Embryonic facial prominence (tissue), 1 donor: ENCODE measurements around the gene LRP10.
"Not testable (repeated sequence)": the region's sequence is repeated elsewhere in the genome, so short reads cannot be mapped to it uniquely, and the experiment has no call there.

Experiments used
- DNase-seq: peaks from one replicate; pipeline ENCODE4 v3.0.0-alpha.2; 2016; ENCODE audit errors: extremely low spot score

Gene LRP10

DNA sequence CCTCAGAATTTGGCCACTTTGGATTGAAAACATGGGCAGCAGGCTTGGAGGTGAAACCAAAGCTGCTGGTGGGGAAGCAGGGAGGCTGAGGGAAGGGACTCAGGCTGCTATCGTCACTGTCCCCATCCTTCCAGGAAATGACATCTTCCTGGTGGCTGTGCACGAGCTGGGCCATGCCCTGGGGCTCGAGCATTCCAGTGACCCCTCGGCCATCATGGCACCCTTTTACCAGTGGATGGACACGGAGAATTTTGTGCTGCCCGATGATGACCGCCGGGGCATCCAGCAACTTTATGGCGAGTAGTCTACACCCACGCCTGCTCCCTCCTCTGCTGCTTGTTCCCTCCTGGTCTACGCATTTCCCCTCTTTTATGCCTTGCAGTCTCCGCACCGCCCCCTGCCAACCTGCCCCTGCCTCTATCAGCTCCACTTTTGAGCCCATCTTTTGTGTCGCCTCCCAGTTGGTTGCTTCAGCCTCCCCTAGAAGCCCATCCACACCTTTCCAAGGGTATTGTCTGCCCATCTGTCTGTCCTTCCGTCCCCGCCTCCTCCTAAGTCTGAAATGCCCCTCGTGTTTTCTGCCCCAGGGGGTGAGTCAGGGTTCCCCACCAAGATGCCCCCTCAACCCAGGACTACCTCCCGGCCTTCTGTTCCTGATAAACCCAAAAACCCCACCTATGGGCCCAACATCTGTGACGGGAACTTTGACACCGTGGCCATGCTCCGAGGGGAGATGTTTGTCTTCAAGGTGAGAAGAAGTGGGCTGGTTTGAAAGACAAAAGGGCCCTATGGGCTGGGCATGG, 28.2 kb upstream of the LRP10 start:
- no peak for DNase-seq

DNA sequence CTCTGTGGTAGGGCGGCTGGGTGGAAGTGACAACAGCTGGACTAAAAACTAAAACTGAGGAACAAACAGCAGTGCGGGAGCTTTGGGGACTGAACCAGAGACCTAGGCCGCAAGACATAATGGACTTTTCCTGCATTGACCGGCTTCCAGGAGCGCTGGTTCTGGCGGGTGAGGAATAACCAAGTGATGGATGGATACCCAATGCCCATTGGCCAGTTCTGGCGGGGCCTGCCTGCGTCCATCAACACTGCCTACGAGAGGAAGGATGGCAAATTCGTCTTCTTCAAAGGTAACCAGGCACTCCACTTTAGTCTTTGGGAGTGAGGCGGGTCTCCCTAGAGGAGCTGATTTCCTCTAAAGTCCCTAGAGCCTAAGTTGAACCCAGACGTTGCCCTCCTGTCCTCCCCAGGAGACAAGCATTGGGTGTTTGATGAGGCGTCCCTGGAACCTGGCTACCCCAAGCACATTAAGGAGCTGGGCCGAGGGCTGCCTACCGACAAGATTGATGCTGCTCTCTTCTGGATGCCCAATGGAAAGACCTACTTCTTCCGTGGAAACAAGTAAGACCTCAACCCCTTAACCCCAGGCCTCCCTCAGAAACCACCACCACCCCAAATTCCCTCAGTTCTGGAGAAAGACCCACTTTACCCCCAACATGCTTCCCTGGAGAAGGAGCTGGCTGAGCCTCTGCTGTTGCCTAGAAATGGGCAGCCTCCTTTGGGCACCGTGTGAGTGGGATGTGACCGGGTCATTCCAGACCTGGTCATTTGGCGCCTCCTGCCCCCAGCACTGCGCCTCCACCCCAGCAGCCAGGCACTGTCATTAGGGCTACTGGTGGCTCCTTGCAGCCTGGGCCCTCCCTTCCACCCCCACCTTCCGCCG, 27.1 kb upstream of the LRP10 start:
- no peak for DNase-seq

DNA sequence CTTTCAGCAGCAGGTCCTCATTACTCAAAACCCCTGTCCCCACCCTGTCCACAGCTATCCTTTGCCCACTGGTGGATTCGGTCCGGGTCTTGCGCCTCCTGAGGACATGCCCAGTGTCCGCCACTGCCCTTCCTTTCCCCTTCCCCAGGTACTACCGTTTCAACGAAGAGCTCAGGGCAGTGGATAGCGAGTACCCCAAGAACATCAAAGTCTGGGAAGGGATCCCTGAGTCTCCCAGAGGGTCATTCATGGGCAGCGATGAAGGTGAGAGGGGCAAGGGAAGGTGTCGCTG, 26.5 kb upstream of the LRP10 start:
- DNase-seq, result no peak

DNA sequence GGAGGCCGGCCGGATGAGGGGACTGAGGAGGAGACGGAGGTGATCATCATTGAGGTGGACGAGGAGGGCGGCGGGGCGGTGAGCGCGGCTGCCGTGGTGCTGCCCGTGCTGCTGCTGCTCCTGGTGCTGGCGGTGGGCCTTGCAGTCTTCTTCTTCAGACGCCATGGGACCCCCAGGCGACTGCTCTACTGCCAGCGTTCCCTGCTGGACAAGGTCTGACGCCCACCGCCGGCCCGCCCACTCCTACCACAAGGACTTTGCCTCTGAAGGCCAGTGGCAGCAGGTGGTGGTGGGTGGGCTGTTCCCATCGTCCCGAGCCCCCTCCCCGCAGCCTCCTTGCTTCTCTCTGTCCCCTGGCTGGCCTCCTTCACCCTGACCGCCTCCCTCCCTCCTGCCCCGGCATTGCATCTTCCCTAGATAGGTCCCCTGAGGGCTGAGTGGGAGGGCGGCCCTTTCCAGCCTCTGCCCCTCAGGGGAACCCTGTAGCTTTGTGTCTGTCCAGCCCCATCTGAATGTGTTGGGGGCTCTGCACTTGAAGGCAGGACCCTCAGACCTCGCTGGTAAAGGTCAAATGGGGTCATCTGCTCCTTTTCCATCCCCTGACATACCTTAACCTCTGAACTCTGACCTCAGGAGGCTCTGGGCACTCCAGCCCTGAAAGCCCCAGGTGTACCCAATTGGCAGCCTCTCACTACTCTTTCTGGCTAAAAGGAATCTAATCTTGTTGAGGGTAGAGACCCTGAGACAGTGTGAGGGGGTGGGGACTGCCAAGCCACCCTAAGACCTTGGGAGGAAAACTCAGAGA, 25.5 kb upstream of the LRP10 start:
- no peak for DNase-seq

DNA sequence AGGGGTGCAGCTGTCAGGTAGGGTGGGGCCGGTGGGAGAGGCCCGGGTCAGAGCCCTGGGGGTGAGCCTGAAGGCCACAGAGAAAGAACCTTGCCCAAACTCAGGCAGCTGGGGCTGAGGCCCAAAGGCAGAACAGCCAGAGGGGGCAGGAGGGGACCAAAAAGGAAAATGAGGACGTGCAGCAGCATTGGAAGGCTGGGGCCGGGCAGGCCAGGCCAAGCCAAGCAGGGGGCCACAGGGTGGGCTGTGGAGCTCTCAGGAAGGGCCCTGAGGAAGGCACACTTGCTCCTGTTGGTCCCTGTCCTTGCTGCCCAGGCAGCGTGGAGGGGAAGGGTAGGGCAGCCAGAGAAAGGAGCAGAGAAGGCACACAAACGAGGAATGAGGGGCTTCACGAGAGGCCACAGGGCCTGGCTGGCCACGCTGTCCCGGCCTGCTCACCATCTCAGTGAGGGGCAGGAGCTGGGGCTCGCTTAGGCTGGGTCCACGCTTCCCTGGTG, 24.7 kb upstream of the LRP10 start:
- no peak for DNase-seq

DNA sequence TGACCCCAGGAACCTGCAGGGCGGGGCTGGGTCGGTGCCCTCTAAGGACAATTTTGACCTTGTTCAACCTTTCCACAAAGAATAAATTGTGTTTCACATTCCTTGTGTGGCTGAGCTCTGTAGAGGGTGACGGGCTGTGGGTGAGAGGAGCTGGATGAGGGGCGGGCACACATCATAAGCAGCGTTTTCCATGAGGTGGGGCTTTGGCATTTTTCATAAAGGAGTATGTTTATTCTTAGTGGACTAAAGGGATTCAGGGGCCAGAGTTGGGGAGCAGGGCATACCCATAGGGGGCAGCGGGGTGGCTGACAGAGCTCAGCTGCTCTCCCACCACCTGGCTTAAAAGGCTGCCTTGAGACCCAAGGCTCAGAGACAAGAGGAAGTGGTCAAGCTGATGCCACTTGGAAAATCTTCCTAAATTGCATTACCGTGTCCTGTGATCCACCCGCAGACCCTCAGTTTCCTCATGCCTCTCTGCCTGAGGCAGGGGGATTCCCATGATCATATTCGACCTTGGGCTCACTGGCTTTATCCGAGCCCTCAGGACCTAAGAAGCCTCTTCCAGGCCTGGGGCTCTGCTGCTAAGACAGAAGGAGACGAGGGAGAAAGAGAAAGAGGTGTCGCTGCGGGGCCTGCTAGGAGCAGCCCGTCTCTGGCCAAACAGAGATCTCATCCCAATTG, 23.7 kb upstream of the LRP10 start:
- no peak for DNase-seq

DNA sequence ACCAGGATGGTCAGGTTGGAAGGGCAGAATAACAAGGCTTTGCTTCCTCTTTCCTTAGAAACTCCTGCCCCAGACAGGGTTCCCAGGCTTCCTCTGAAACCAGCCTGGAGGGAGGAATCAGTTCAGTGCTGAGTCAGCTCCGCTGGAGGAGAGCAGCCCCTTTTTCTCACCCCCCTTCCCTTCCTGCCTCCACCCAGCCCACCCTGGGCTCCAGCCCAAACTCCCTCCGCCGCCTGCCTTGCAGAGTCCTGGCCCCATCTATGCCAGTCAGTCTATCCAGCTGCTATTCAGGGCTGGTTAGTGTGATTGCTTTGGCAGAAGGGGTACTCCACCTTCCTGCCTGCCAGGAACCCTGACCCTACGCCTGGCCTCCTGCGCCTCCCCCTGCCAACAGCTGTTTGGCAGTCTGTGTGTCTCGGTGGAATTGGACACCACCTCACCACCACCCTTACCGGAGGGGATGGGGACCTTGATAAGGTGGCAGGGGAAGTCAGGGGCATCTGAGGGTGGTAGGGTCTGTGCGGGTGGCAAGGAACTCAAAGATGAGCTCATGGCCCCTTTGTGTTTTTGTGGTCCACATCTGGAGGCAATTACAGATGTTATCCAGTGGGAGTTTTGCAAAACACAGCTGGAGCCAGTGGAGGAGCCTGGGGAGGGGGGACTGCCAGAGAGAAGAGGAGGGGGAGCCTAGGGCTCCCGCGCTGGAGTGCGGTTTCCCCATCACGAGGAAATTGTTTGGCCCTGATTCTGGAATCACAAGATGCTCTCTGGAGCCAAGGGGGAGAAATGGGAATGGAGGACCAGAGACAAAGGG, 23.0 kb upstream of the LRP10 start:
- DNase-seq, result peak; percentile 95

DNA sequence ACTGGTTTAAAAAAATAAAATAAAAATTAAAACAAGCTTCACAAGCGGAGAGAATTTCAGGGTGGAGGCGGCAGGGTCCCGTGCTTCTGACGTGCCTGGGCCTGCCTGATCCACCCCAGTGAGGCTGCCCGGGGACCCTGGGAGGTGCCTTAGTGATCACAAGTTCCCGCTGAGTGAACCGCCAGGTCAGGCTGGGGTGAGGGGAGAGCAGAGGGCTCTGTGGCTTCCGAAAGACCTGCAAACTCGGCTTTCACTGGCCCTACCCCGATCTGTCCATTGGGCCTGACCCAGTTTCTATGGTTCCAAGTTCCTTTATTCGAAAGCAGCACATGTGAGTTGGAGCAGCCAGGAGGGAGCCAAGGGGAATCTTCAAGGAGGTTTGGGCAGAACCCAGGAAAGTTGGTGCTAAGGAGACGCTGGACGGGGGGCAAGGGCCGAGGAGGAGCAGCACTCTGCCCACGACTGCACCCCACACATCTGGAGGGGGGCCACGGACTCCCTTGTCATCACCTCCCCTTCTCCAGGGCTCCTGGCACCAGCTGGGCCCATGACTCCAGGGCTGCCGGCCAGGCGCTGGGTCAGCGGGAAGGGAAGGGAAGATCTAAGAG, 22.2 kb upstream of the LRP10 start:
- DNase-seq, result no peak

DNA sequence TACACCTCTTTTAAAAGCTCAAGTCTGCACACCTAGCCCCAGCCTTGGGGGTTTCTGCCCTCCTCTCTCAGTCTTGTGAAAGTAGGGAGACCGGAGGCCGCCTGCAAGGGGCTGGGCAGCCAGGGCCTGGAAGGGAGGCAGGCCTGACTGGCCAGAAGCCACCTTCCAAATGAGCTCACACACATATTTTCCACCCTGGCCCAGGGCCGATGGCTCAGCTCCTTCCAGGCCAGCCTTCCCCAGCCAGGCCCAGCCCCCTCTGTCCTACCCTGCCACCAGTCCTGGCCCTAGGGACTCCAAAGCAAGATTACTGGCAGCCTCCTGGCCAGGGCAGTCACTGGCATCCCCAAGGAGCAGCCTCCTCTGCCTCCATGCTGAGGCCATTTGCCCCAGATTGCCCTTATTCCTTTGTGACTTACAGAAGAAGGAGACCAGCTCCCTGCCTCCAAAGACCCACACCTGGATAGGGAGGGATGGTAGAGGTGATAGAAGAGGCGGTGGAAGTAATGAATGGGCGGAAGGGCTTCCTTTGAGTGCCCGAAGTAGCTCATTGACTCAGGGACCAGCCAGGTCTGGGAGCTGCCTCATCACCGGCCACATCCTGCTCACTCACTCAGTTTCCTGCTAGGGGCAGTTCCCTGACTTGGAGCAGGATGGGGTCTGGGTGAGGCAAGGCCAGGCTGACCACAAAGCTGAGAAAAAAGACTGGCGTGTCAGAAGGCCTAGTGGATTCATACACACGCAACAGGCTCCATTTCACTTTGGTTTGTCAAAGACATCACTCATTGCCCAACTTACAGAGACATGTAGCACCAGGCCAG, 20.4 kb upstream of the LRP10 start:
- DNase-seq, result no peak

DNA sequence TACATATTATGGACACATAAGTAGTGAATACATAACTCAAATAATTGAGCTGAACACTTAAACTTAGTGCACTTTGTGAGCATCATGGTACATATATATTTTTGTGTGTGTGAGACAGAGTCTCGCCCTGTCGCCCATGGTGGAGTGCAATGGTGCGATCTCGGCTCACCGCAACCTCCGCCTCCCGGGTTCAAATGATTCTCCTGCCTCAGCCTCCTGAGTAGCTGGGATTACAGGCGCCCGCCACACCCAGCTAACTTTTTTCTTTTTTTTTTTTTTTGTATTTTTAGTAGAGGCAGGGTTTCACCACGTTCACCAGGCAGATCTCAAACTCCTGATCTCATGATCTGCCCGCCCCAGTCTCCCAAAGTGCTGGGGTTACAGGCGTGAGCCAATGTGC, 19.4 kb upstream of the LRP10 start:
- not testable (repeated sequence) for DNase-seq

DNA sequence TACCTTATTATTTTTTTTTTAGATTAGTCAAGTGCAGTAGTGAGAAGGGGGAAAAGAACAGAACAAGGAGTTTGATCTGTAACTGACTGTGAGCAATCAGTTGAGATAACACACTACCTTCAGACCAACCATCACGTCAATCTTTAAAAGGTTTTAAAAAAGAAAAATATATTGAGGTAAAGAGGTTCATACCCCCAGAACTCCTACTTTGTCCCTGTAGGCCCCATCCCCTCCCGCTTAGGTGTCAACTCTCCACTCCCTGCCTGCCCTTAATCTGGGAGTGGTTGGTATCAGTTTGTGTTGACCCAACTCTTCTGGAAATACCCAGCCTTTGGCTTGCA, 19.0 kb upstream of the LRP10 start:
- DNase-seq, result no peak

DNA sequence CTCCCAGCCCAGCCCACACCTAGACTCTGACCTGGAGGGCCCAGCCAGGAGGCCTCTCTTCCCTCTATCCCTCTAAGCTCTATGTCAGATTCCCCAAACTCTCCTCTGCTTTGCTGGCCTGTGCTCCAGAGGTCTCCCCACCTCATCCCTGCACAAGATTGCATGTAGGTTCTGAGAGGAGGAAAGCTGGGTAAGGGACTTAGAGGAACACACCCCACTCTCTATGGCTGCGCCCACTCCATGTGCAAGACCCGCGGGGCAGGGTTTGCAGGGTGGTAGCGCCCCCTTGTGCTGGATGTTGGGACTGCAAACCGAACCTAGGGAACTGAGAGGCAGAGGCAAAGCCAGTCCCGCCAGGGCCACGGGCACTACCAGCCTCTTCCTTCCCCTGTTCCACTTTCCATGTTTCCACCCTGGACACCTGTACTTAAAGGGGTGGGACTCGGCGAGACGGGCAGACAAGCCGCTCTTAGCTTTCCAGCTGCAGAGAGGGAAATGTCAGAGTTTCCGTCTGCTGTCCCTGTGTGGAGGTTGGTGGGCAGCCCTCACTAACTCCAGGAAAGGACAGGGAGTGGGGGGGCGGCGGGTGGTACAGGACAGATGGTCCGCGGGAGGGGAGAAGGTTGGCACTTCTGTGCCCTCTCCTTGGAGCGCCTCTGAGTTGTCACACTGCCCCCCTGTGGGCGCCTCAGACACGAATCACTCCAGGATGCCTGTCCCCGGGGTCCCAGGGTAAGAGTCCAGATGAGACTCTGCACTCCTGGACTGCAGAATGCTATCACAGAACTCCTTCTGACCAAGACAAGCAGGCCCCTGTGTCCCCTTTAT, 18.4 kb upstream of the LRP10 start:
- DNase-seq, result peak; percentile 72

DNA sequence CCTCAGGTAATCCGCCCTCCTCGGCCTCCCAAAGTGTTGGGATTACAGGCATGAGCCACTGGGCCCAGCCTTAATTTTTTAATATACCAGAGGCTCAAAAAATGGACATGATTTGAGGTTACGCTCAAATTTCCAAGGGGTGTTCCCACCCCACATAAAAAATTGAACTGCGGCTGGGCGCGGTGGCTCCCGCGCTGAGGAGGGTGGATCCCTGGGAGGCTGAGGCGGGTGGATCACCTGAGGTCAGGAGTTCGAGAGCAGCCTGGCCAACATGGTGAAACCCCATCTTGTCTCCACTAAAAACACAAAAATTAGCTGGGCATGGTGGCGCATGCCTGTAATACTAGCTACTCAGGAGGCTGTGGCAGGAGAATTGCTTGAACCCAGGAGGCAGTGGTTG, 17.2 kb upstream of the LRP10 start:
- not testable (repeated sequence) for DNase-seq

DNA sequence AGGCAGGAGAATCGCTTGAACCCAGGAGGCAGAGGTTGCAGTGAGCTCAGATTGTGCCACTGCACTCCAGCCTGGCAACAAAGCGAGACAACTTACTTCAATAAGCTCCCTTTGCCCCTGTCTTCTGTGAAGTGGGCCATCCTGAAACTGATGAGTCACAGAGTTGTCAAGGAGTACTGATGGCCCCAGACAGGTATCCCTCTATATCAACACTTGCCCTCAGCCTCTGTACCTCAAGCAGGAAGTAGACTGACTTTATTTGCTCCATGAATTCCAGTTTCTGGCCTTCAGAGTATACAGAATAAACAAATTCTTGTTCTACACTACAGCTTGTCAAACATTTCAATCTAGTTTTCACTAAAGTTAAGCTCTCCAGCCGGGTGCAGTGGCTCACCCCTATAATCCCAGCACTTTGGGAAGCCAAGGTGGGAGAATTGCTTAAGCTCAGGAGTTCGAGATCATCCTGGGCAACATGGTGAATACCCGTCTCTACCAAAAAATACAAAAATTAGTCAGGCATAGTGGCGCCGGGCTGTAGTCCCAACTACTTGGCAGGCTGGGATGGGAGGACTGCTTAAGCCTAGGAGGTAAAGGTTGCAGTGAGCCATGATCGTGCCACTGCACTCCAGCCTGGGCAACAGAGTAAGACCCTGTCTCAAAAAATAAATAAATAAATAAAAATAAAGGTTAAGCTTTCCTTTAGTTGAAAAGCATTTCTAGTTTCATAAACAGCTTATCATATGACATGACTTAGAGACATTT, 16.4 kb upstream of the LRP10 start:
- DNase-seq, result no peak

DNA sequence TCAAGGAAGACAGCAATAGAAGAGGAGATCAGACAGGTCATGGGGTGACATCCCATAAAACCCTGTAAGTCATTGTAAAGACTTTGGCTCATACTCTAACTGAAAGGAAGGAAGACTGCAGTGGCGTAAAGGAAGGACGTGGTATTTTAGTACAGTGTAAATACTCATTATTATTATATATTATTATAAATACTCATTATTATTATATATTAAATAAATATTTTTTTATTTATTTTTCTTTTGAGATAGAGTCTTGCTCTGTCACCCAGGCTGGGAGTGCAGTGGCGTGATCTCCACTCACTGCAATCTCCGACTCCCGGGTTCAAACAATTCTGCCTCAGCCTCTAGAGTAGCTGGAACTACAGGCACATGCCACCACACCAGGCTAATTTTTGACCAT, 15.1 kb upstream of the LRP10 start:
- no peak for DNase-seq

DNA sequence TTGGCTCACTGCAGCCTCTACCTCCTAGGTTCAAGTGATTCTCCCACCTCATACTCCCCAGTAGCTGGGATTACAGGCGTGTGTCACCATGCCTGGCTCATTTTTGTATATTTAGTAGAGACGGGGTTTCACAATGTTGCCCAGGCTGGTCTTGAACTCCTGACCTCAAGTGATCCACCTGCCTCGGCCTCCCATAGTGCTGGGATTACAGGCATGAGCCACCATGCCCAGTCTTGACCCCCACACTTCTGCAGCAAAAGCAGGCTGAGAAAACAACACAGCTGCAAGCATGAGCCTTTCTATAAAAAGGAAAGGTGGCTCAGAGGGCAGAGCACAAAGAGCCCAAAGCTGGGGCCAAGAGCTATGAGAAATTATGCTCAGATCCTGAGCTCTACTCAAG, 11.2 kb upstream of the LRP10 start:
- not testable (repeated sequence) for DNase-seq

DNA sequence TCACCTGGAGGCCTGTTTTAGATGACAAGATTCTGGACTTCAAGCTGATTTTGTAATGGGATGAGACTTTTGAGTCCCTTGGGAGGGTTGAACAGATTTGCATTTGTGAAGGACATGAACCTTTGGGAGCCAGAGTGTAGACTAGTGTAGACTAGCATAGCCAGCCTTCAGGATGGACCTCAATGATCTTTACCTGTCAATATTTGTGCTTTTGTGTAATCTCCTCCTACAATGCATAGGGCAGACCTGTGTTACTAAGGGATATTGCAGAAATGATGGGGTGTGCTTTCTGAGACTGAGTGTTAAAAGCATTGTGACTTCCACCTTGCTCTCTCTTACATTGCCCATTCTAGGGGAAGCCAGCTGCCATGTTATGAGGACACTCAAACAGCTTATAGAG, 9.9 kb upstream of the LRP10 start:
- DNase-seq, result no peak

DNA sequence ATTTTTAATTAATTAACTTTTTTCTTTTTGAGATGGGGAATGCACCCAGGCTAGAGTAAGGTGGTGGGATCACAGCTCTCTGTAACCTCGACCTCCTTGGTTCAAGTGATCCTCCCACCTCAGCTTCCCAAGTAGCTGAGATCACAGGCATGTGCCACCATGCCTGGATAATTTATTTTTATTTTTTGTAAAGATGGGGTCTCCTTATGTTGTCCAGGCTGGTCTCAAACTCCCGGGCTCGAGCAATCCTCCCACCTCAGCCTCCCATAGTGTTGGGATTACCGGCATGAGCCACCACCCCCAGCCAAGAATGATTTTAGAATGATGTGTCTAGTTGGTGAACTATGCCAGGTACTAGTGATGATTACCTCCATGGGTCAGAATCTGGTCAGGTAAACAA, 6.6 kb upstream of the LRP10 start:
- DNase-seq, result no peak
